H9 (cell line): ENCODE results near the gene SLAIN1. TPM values are rescaled to one million over a fixed set of nuclear protein-coding genes. Genes with fewer than 3 reads are reported as not detected.

Experiments
- DNase-seq: peaks from one replicate; pipeline ENCODE4 v3.0.0-alpha.2; 2017
- H2AFZ ChIP-seq: one replicate; pipeline ENCODE4 v1.6.1; 2013; ENCODE audit warnings: mild to moderate bottlenecking, low read length, control low read depth, moderate library complexity
- H2AK5ac ChIP-seq: 2 replicates; pipeline ENCODE4 v1.6.1; 2013; ENCODE audit warnings: low read length, control low read depth, mixed read lengths; ENCODE audit not compliant: insufficient read length
- H2BK120ac ChIP-seq: one replicate; pipeline ENCODE4 v1.6.1; 2013; ENCODE audit warnings: low read depth, mild to moderate bottlenecking, low read length, control low read depth, inconsistent platforms; ENCODE audit not compliant: poor library complexity, severe bottlenecking
- H2BK12ac ChIP-seq: 2 replicates; pipeline ENCODE4 v1.6.1; 2013; ENCODE audit warnings: low read length, control low read depth, mixed read lengths, low read depth; ENCODE audit not compliant: insufficient read length
- H2BK15ac ChIP-seq: 2 replicates; pipeline ENCODE4 v1.6.1; 2013; ENCODE audit warnings: low read depth, low read length, control low read depth
- H2BK20ac ChIP-seq: one replicate; pipeline ENCODE4 v1.6.1; 2013; ENCODE audit warnings: low read depth, mild to moderate bottlenecking, low read length, control low read depth, inconsistent platforms; ENCODE audit not compliant: poor library complexity, severe bottlenecking
- H2BK5ac ChIP-seq: 2 replicates; pipeline ENCODE4 v1.6.1; 2013; ENCODE audit warnings: low read length, control low read depth, mixed read lengths; ENCODE audit not compliant: insufficient read length
- H3K14ac ChIP-seq: 2 replicates; pipeline ENCODE4 v1.6.1; 2013; ENCODE audit warnings: low read length, control low read depth; ENCODE audit not compliant: insufficient read depth
- H3K18ac ChIP-seq: 2 replicates; pipeline ENCODE4 v1.6.1; 2013; ENCODE audit warnings: low read depth, mild to moderate bottlenecking, mixed read lengths, low read length, control low read depth; ENCODE audit not compliant: insufficient read length
- H3K23ac ChIP-seq: 2 replicates; pipeline ENCODE4 v1.6.1; 2013; ENCODE audit warnings: low read length, control low read depth, mixed read lengths, low read depth; ENCODE audit not compliant: insufficient read length
- H3K23me2 ChIP-seq: 2 replicates; pipeline ENCODE4 v1.6.1; 2013; ENCODE audit warnings: low read depth, mild to moderate bottlenecking, mixed read lengths, low read length, control low read depth; ENCODE audit not compliant: insufficient read length, poor library complexity, severe bottlenecking
- H3K27ac ChIP-seq: 2 replicates; pipeline ENCODE4 v1.5.1; 2013; ENCODE audit warnings: low read length, control low read depth, mixed read lengths, low read depth; ENCODE audit not compliant: insufficient read length
- H3K27me3 ChIP-seq: 2 replicates; pipeline ENCODE4 v1.6.1; 2013; ENCODE audit warnings: low read length, control low read depth, inconsistent platforms; ENCODE audit not compliant: insufficient read depth
- H3K4ac ChIP-seq: 2 replicates; pipeline ENCODE4 v1.6.1; 2013; ENCODE audit warnings: low read depth, mild to moderate bottlenecking, control low read depth, inconsistent platforms, low read length, moderate library complexity
- H3K4me1 ChIP-seq: 2 replicates; pipeline ENCODE4 v1.6.1; 2013; ENCODE audit warnings: low read length, control low read depth, inconsistent platforms; ENCODE audit not compliant: insufficient read depth
- H3K4me2 ChIP-seq: 2 replicates; pipeline ENCODE4 v1.6.1; 2013; ENCODE audit warnings: low read length, control low read depth, mixed read lengths; ENCODE audit not compliant: insufficient read length, insufficient read depth
- H3K56ac ChIP-seq: 2 replicates; pipeline ENCODE4 v1.6.1; 2013; ENCODE audit warnings: low read depth, mild to moderate bottlenecking, mixed read lengths, low read length, control low read depth; ENCODE audit not compliant: insufficient read length
- H3K79me1 ChIP-seq: 2 replicates; pipeline ENCODE4 v1.6.1; 2013; ENCODE audit warnings: low read depth, mild to moderate bottlenecking, moderate library complexity, low read length, control low read depth, inconsistent platforms; ENCODE audit not compliant: insufficient read depth, poor library complexity, severe bottlenecking
- H3K79me2 ChIP-seq: 2 replicates; pipeline ENCODE4 v1.6.1; 2013; ENCODE audit warnings: low read length, control low read depth, inconsistent platforms; ENCODE audit not compliant: insufficient read depth
- H3K9ac ChIP-seq: 2 replicates; pipeline ENCODE4 v1.6.1; 2013; ENCODE audit warnings: low read length, control low read depth, mixed read lengths; ENCODE audit not compliant: insufficient read length; ENCODE audit errors: extremely low read depth
- H3K9me3 ChIP-seq: one replicate; pipeline ENCODE4 v1.6.1; 2013; ENCODE audit warnings: low read depth, low read length, inconsistent platforms; ENCODE audit not compliant: control insufficient read depth
- H3T11ph ChIP-seq: one replicate; pipeline ENCODE4 v1.6.1; 2013; ENCODE audit warnings: mild to moderate bottlenecking, low read length, control low read depth, inconsistent platforms
- H4K20me1 ChIP-seq: one replicate; pipeline ENCODE4 v1.6.1; 2013; ENCODE audit not compliant: control insufficient read depth, insufficient read length, insufficient read depth
- H4K5ac ChIP-seq: 2 replicates; pipeline ENCODE4 v1.6.1; 2013; ENCODE audit warnings: low read depth, mild to moderate bottlenecking, mixed read lengths, low read length, control low read depth; ENCODE audit not compliant: insufficient read length
- H4K8ac ChIP-seq: replicated peaks from 2 replicates; pipeline ENCODE4 v1.6.1; 2013; ENCODE audit warnings: low read length, control low read depth, mixed read lengths, low read depth; ENCODE audit not compliant: insufficient read length
- H4K91ac ChIP-seq: 2 replicates; pipeline ENCODE4 v1.6.1; 2013; ENCODE audit warnings: low read depth, mild to moderate bottlenecking, moderate library complexity, mixed read lengths, low read length, control low read depth; ENCODE audit not compliant: insufficient read length
- H3K27ac Mint-ChIP-seq, 3 experiments: 2 replicates in 2 of 3; 3 replicates in 1 of 3; pipeline ENCODE4 v1.8.0; 2020 to 2021; ENCODE audit warnings: mixed read lengths in 3 of 3, mild to moderate bottlenecking in 1 of 3, moderate library complexity in 1 of 3
- H3K27me3 Mint-ChIP-seq: 2 replicates; pipeline ENCODE4 v1.8.0; 2021; ENCODE audit warnings: low read depth, mild to moderate bottlenecking, moderate library complexity, mixed read lengths
- H3K36me3 Mint-ChIP-seq, 3 experiments: 2 replicates in 2 of 3; 3 replicates in 1 of 3; pipeline ENCODE4 v1.8.0; 2020 to 2021; ENCODE audit warnings: low read depth in 3 of 3, mixed read lengths in 3 of 3; ENCODE audit not compliant: insufficient read depth in 1 of 3
- H3K4me1 Mint-ChIP-seq, 2 experiments: 2 replicates each; pipeline ENCODE4 v1.8.0; 2020; ENCODE audit warnings: mixed read lengths in 2 of 2
- H3K4me3 Mint-ChIP-seq, 2 experiments: 2 replicates in 1 of 2; 3 replicates in 1 of 2; pipeline ENCODE4 v1.8.0; 2020 to 2021; ENCODE audit warnings: mild to moderate bottlenecking in 2 of 2, mixed read lengths in 2 of 2, moderate library complexity in 1 of 2
- H3K9me3 Mint-ChIP-seq, 2 experiments: 2 replicates in 1 of 2; 3 replicates in 1 of 2; pipeline ENCODE4 v1.8.0; 2020; ENCODE audit warnings: mild to moderate bottlenecking in 2 of 2, mixed read lengths in 2 of 2, moderate library complexity in 1 of 2
- CTCF ChIP-seq: fragments of 200-600 bp; sonication (generic); conservative IDR thresholded peaks from 3 replicates; pipeline ENCODE4 v1.8.0; 2021; ENCODE audit warnings: antibody characterized with exemption, mild to moderate bottlenecking
- WGBS: extraction: QIAGEN DNeasy Blood & Tissue Kit; methylation state at CpG from one replicate; pipeline ENCODE4 v1.1.7; 2013; ENCODE audit warnings: missing lambda C conversion rate, low lambda C conversion rate, mixed read lengths; ENCODE audit not compliant: insufficient read length; ENCODE audit errors: extremely low coverage; 5-methylcytosine and 5-hydroxymethylcytosine counted together
- total RNA-seq: library from RNA; stranded (reverse); gene quantifications from 2 replicates; pipeline ENCODE4 v1.2.1, GENCODE V29; 2021

SLAIN1 gene
- total RNA-seq, 1 experiment from 2014 or later = 23.2 TPM

GRCh38 chr13:77776704-77777103, 79.2 kb downstream of the SLAIN1 start:
- H3K36me3 Mint-ChIP-seq = peaks cover 0 to 5% (median 4%) of the 10 kb centered on the region in 3 experiments; a peak in 3 of 7 replicates
- no peak overlapping the region for H3K27ac Mint-ChIP-seq

More at GRCh38 chr13:77776704-77777103, 79.2 kb downstream of the SLAIN1 start:
- Histone ChIP-seq H4K5ac (no peak overlapping the region), H3K9me3 (no peaks in the 10 kb centered on the region), H2AFZ (no peak overlapping the region), H2BK20ac (no peak overlapping the region), H3K18ac (no peak overlapping the region), H2BK12ac (no peak overlapping the region), H3K4me2 (no peak overlapping the region), H3K23me2 (no peaks in the 10 kb centered on the region), H4K8ac (no peak overlapping the region), H3K23ac (no peak overlapping the region), H3K14ac (no peak overlapping the region), H4K20me1 (no peaks in the 10 kb centered on the region), H2BK5ac (no peak overlapping the region), H2AK5ac (no peak overlapping the region), H2BK120ac (no peak overlapping the region), H3T11ph (no peak overlapping the region), H2BK15ac (no peak overlapping the region), H3K79me1 (no peaks in the 10 kb centered on the region), H3K27ac (no peak overlapping the region), H3K4me1 (peaks cover 2% of the 10 kb centered on the region; the same call in 1 of the 2 replicates), H3K56ac (no peak overlapping the region), H3K9ac (no peak overlapping the region), H3K4ac (no peak overlapping the region), H4K91ac (no peak overlapping the region), H3K79me2 (no peaks in the 10 kb centered on the region), H3K27me3 (no peaks in the 10 kb centered on the region)
- no peaks in the 10 kb centered on the region for H3K27me3 Mint-ChIP-seq
- H3K9me3 Mint-ChIP-seq = no peaks in the 10 kb centered on the region
- TF ChIP-seq CTCF = no peak
- no CpG with 5 or more reads among the region's 4 CpGs for WGBS
- no peak overlapping the region for H3K4me3 Mint-ChIP-seq
- peaks cover 7 to 16% of the 10 kb centered on the region in 2 experiments; a peak in 3 of 4 replicates for H3K4me1 Mint-ChIP-seq
- DNase-seq = no peak
